ENCODE data around the gene RALGPS1.

DNA sequence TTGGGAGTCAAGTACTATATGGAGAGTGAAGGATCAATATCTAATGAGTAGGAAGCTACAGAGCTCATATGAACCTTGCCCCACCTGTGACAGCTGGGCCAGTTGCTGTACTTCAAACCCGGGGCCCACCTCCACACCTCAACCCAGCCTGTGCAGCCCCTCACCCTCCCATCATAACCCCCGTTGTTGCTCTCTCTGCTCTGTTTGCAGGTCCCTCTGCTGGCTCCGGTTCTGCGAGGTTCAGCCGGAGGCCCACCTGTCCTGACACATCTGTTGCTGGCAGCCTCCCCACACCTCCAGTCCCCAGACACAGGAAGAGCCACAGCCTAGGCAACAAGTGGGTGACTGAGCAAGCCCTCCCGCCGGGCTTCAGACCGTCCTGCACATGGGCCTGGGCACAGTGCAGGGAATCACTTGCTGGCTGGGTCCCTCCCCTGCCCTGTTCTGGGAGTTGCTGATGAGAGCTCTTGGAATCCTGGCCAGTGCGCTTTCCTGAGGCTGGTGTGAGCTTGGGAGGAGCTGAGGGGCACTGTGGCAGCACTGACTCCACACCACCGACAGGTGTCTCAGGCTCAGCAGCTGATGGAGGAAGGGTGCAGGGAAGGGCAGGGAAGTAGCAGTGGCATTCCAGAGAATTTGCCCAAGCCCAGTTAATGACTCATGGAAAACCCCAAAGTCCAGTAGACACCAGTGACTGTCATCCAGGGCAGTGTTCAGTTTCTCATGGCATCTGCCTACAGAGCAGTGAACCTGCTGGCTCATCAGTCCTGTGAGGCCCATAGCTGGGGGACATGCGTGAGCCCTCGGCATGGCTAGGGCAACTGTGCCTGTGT is 280.5 kb downstream of the RALGPS1 start:
- TF ChIP-seq, protein P1, sequence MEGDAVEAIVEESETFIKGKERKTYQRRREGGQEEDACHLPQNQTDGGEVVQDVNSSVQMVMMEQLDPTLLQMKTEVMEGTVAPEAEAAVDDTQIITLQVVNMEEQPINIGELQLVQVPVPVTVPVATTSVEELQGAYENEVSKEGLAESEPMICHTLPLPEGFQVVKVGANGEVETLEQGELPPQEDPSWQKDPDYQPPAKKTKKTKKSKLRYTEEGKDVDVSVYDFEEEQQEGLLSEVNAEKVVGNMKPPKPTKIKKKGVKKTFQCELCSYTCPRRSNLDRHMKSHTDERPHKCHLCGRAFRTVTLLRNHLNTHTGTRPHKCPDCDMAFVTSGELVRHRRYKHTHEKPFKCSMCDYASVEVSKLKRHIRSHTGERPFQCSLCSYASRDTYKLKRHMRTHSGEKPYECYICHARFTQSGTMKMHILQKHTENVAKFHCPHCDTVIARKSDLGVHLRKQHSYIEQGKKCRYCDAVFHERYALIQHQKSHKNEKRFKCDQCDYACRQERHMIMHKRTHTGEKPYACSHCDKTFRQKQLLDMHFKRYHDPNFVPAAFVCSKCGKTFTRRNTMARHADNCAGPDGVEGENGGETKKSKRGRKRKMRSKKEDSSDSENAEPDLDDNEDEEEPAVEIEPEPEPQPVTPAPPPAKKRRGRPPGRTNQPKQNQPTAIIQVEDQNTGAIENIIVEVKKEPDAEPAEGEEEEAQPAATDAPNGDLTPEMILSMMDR (IDR thresholded peaks at IDR 0.05; ENCODE audit: poor library complexity), result no peak
- no peak for TF ChIP-seq EZH2 (IDR thresholded peaks at IDR 0.05; ENCODE audit: borderline replicate concordance)
- no peak for TF ChIP-seq EZH2phosphoT487 (IDR thresholded peaks at IDR 0.05; ENCODE audit: low read depth, severe bottlenecking, unreplicated experiment)
